Panc1 (cell line): ENCODE measurements around the gene ELL2. TPM values are rescaled to one million over a fixed set of nuclear protein-coding genes. Genes with fewer than 3 reads are reported as not detected.

Experiments used
- ATAC-seq: fragments of 200-7000 bp; cut with Tn5 transposase; 2 replicates; pipeline ENCODE4 v1.9.1; 2020; ENCODE audit warnings: mild to moderate bottlenecking, moderate library complexity
- BruUV-seq: library from RNA; stranded (reverse); fragments of 400-500 nt; replicated peaks from 2 replicates; lab custom pipeline; 2021; lab: Mats Ljungman, UMichigan
- CTCF ChIA-PET: fragments of 300-600 bp; sonication (Branson Sonifier 250); formaldehyde crosslinking; loops from one replicate; lab custom pipeline; 2022; ENCODE audit warnings: antibody characterized with exemption; lab: Charles Lee
- POLR2A ChIA-PET: fragments of 300-600 bp; sonication (Branson Sonifier 250); formaldehyde crosslinking; loops from one replicate; lab custom pipeline; 2022; ENCODE audit warnings: antibody characterized with exemption; lab: Charles Lee
- DNase-seq: peaks from one replicate; pipeline ENCODE4 v3.0.0-alpha.2; 2010; ENCODE audit warnings: low read depth, low spot score
- H3K27ac ChIP-seq: 2 replicates; pipeline ENCODE4 v1.5.1; 2011; ENCODE audit warnings: mild to moderate bottlenecking, low read length, inconsistent platforms
- H3K27me3 ChIP-seq: fragments of 200-500 bp; sonication (Bioruptor generic); 2 replicates; pipeline ENCODE4 v1.6.0; 2014; ENCODE audit warnings: low read length, inconsistent platforms; ENCODE audit not compliant: control insufficient read depth, insufficient read depth
- H3K36me3 ChIP-seq: fragments of 200-500 bp; sonication (Bioruptor generic); 2 replicates; pipeline ENCODE4 v1.5.1; 2014; ENCODE audit warnings: inconsistent platforms, mild to moderate bottlenecking, low read length, moderate library complexity; ENCODE audit not compliant: control insufficient read depth, insufficient read depth
- H3K4me1 ChIP-seq: 2 replicates; pipeline ENCODE4 v1.5.1; 2011; ENCODE audit warnings: inconsistent platforms, mild to moderate bottlenecking, low read length, moderate library complexity; ENCODE audit not compliant: control insufficient read depth, insufficient read depth
- H3K4me3 ChIP-seq, 2 experiments: 2 replicates each; pipeline ENCODE4 v1.5.1; 2011 to 2012; ENCODE audit warnings: low read depth in 2 of 2, low read length in 2 of 2, mild to moderate bottlenecking in 2 of 2, inconsistent platforms in 1 of 2, moderate library complexity in 1 of 2
- H3K9me3 ChIP-seq: fragments of 200-500 bp; sonication (Bioruptor generic); 2 replicates; pipeline ENCODE4 v1.5.1; 2014; ENCODE audit warnings: low read depth, mild to moderate bottlenecking, inconsistent platforms, low read length, moderate library complexity; ENCODE audit not compliant: control insufficient read depth, insufficient read depth
- POLR2AphosphoS5 ChIP-seq: IDR thresholded peaks from 2 replicates; pipeline ENCODE4 v1.6.1; 2012; ENCODE audit warnings: mild to moderate bottlenecking, low read depth, low read length, moderate library complexity
- SIN3A ChIP-seq: IDR thresholded peaks from 2 replicates; pipeline ENCODE4 v1.6.1; 2012; ENCODE audit warnings: low read depth, mild to moderate bottlenecking, low read length, moderate library complexity, borderline replicate concordance; ENCODE audit not compliant: insufficient read depth
- TCF7L2 ChIP-seq: IDR thresholded peaks from 2 replicates; pipeline ENCODE4 v1.6.1; 2011; ENCODE audit warnings: mild to moderate bottlenecking, low read depth, low read length, inconsistent platforms
- in situ Hi-C: cut with HindIII; loops from 2 replicates; pipeline ENCODE4 v1.10.0; 2016; ENCODE audit warnings: low sequenced_read_pairs, low pct_unique_long_range_greater_than_20kb
- intact Hi-C: fragments of 100-400 bp; cut with micrococcal nuclease; formaldehyde crosslinking; loops from one replicate; pipeline ENCODE4 v1.10.0; 2022; ENCODE audit not compliant: unreplicated experiment
- total RNA-seq: library from RNA; stranded (reverse); gene quantifications from one replicate; pipeline ENCODE4 v1.2.1, GENCODE V29; 2021; ENCODE audit not compliant: unreplicated experiment
- TF ChIP-seq, protein P1 (sequence below), 2 experiments: IDR thresholded peaks; 2 replicates each; pipeline ENCODE4 v1.6.1; 2011 to 2012; ENCODE audit warnings: low read depth in 2 of 2, control low read depth in 1 of 2, low read length in 1 of 2, mild to moderate bottlenecking in 1 of 2, moderate library complexity in 1 of 2; ENCODE audit not compliant: insufficient read depth in 1 of 2
- TF ChIP-seq, protein P2 (sequence below): fragments of 450-650 bp; IDR thresholded peaks from 2 replicates; pipeline ENCODE4 v1.5.1; 2017; ENCODE audit warnings: mild to moderate bottlenecking

Gene ELL2
- total RNA-seq, 1 experiment from 2014 or later, result 68.5 TPM

DNA sequence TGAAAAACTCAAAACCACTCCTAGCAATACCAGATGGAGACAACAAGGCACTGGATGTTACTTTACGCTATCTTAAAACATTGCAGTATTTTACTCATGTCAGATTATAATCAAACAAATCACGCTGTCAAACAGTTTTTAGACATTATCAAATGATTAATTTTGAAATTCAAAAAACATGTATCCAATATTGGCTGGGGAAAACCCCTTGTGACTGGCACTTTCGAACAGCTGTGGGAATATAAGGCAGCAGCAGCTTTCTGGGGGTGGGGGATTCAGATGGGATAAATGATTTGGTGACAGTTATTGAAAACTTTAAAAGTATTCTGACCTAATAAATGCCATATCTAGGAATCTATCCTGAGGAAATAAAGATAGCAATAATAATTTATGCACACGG, 28.7 kb downstream of the ELL2 start:
- ATAC-seq (no peak), DNase-seq (no peak)
- Histone ChIP-seq H3K4me1 (peaks cover 23% of the 10 kb centered on the region), H3K36me3 (no peaks in the 10 kb centered on the region; the same call in 1 of the 2 replicates), H3K27me3 (no peaks in the 10 kb centered on the region), H3K4me3 (no peak overlapping the region), H3K27ac (no peak overlapping the region), H3K9me3 (no peaks in the 10 kb centered on the region)
- no TSS peak for BruUV-seq
- POLR2A ChIA-PET, result no interaction called here
- CTCF ChIA-PET, result no interaction called here
- in situ Hi-C loops, result no loop called here
- intact Hi-C loops, result no loop called here
- TF ChIP-seq, protein P1, sequence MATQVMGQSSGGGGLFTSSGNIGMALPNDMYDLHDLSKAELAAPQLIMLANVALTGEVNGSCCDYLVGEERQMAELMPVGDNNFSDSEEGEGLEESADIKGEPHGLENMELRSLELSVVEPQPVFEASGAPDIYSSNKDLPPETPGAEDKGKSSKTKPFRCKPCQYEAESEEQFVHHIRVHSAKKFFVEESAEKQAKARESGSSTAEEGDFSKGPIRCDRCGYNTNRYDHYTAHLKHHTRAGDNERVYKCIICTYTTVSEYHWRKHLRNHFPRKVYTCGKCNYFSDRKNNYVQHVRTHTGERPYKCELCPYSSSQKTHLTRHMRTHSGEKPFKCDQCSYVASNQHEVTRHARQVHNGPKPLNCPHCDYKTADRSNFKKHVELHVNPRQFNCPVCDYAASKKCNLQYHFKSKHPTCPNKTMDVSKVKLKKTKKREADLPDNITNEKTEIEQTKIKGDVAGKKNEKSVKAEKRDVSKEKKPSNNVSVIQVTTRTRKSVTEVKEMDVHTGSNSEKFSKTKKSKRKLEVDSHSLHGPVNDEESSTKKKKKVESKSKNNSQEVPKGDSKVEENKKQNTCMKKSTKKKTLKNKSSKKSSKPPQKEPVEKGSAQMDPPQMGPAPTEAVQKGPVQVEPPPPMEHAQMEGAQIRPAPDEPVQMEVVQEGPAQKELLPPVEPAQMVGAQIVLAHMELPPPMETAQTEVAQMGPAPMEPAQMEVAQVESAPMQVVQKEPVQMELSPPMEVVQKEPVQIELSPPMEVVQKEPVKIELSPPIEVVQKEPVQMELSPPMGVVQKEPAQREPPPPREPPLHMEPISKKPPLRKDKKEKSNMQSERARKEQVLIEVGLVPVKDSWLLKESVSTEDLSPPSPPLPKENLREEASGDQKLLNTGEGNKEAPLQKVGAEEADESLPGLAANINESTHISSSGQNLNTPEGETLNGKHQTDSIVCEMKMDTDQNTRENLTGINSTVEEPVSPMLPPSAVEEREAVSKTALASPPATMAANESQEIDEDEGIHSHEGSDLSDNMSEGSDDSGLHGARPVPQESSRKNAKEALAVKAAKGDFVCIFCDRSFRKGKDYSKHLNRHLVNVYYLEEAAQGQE (IDR thresholded peaks at IDR 0.05; ENCODE audit: insufficient read depth in 1 of 2, low read depth in 2 of 2, low read length in 1 of 2), result no peak
- TF ChIP-seq POLR2AphosphoS5 (no peak), TCF7L2 (no peak), SIN3A (no peak)
- TF ChIP-seq, protein P2, sequence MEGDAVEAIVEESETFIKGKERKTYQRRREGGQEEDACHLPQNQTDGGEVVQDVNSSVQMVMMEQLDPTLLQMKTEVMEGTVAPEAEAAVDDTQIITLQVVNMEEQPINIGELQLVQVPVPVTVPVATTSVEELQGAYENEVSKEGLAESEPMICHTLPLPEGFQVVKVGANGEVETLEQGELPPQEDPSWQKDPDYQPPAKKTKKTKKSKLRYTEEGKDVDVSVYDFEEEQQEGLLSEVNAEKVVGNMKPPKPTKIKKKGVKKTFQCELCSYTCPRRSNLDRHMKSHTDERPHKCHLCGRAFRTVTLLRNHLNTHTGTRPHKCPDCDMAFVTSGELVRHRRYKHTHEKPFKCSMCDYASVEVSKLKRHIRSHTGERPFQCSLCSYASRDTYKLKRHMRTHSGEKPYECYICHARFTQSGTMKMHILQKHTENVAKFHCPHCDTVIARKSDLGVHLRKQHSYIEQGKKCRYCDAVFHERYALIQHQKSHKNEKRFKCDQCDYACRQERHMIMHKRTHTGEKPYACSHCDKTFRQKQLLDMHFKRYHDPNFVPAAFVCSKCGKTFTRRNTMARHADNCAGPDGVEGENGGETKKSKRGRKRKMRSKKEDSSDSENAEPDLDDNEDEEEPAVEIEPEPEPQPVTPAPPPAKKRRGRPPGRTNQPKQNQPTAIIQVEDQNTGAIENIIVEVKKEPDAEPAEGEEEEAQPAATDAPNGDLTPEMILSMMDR, result no peak

DNA sequence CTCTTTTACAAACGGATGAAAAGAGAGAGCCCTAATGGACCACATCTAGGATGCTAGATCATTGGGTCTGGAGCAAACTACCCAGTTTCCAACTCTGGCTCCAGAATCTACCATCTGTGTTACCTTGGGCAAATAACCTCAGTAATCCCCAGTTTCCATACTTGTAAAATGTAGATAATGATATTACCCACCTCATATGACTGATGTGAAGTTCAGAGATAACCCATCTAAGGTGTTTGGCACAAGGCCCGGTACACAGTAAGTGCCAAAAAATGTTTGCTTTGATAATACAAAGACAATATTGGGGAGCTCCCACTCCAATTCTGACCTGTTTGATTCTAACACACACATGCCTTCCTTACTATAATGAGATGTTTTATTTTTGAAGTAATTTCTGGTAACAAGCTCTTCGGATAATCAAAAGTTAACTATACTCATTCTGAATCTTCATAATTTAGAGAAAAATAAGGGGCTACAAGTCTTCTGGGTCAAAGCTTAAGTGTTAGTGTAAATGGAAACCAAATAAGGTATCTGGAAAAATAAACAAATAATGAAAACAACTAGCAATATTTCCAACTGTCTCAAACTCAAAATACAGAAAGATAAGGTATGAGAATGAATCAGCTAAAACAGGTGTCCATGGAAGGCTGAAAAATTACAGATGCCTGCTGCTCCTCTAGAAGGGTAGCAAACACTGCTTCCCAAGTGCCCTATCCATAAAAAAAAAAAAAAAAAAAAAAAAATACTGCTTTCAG, 30.4 kb downstream of the ELL2 start:
- no peak for ATAC-seq
- BruUV-seq, result no TSS peak
- in situ Hi-C loops (no loop called here), intact Hi-C loops (no loop called here)
- DNase-seq, result no peak
- Histone ChIP-seq H3K27me3 (no peaks in the 10 kb centered on the region), H3K9me3 (no peaks in the 10 kb centered on the region), H3K27ac (no peak overlapping the region), H3K36me3 (no peaks in the 10 kb centered on the region; the same call in 1 of the 2 replicates), H3K4me3 (no peak overlapping the region), H3K4me1 (peaks cover 23% of the 10 kb centered on the region)
- CTCF ChIA-PET, result interaction anchor here (0.6 kb wide), 1 partner anchor 38 kb away, joined by 4 read pairs; no protein-coding TSS in a partner anchor
- POLR2A ChIA-PET, result no interaction called here
- TF ChIP-seq POLR2AphosphoS5 (no peak), TCF7L2 (no peak), SIN3A (no peak)
- TF ChIP-seq, protein P2, result no peak
- TF ChIP-seq, protein P1 (IDR thresholded peaks at IDR 0.05; ENCODE audit: insufficient read depth in 1 of 2, low read depth in 2 of 2, low read length in 1 of 2), result no peak
